GM19043 (cell line): ENCODE data around the gene PAPSS1.
A peak's percentile ranks its signal among the peaks of the same experiment; 100 is the strongest.
"Not testable (repeated sequence)": the region's sequence is repeated elsewhere in the genome, so short reads cannot be mapped to it uniquely, and the experiment has no call there.

Experiments
- ATAC-seq: cut with Tn5 transposase; IDR thresholded peaks from one replicate; pipeline ENCODE4 v1.9.1; 2021; ENCODE audit warnings: low read depth; ENCODE audit not compliant: unreplicated experiment

Gene PAPSS1

DNA sequence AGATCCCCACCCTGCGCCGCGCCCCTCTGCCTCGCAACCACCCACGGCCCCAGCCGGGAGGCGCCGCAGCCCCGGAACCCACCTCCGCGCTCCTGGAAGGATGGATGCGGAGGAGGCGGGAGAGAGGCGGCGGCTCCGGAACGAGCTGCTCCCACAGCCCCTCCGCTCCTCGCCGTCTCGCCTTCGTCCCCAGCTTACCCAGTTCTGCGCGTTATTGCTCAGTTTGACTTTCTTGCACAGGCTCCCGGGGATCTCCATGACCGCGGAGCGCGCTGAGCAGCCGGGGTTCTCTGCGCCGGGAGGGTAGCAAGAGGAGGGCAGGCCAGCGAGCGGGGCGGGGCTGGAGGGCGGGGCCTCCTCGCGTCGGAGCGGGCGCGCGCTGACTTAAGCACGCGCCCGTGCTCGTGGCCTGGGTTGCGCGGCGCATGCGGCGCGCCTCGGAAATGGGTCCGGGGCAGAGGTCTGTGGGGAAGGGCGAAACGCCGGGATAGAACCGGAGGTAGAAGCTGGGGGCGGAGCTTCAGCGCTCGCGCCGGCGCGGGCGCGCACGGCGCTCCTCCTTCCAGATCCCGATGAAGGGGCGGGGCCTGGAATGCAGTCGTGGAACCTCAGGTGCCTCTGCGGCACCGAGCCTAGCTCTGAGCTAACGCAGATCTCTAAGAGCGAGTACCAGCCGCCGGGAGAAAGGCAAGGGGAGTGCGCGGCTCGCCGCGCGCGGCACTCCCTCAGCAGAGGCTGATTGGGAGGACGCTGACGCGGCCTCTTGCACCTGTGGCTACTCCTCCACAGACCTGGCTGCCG, at the start of gene PAPSS1:
TSS of gene PAPSS1 (minus strand) at position 313 of the 801 bp plus-strand sequence. CDS start at position 258, 55 bp downstream.
- peak; percentile 74 for ATAC-seq

DNA sequence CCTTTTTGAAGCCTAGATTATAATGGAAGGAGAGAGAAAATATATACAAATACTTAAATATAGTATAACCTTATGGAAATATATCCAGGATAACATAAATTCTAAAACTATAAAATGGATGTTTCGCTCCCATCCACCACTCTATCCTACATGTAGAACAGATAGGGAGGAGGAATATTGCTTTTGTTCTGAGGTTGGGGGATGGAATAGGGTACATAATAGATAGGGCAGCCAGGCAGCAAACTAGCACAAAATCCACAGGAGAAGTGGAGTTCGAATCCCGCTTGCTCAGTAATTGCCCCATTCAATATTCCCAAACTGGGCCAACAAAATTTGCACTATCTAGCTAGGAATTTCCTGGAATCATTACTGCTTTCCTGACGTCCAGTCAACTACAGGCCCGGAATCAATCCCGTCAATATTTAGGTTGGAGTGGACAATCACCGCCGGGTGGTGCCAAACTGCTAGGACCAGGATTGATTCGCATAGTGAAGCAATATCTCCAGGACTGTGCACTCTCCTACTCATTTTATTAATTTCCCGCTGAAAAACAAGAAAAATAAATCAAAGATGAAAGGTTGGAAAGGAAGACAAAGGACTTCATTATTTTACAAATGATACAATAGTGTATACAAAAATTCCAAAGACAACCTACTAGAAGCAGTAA, 40.4 kb upstream of the PAPSS1 start:
- ATAC-seq = no peak

DNA sequence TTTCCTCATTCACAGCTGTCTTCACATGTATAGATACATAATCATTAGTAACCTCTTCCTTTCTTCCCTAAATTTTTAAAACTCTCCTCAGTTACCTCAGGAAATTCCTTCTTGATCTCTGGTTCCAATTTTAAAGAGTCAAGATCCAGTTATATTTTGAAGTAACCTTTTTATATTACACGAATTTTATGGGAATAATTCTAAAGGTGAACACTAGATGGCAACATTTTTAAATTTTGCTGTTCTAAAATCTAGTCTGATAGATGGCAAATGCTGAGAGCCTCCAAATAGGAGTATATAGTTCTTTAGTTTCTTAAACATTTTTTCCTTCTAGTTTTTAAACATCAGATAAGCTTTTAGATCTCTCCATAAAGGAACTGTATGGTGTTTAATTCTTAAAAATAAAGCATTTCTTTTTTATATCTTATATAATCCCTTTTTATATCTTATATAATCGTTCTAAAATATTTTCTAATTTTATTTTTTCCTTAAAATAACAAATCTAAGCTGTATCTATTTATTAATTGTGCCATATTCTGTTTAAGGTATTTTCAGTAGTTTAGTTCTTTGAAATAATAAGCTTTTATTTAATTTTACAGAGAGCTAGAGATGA, 37.9 kb upstream of the PAPSS1 start:
- no peak for ATAC-seq

DNA sequence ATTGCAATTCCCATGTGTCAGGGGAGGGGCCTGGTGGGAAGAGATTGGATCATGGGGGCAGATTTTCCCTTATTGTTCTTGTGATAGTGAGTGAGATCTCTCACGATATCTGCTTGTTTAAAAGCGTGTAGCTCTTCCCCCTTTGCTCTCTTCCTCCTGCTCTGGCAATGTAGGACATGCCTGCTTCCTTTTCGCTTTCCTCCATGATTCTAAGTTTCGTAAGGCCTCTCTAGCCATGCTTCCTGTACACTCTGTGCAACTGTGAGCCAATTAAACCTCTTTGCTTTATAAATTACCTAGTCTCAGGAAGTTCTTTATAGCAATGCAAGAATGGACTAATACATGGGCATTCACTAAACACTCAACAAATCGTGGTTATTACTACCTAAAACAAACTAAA, 37.2 kb upstream of the PAPSS1 start:
- ATAC-seq = no peak

- no peak for ATAC-seq
Observed at GRCh38 chr4:107755841-107756356, 35.9 kb upstream of the PAPSS1 start.

DNA sequence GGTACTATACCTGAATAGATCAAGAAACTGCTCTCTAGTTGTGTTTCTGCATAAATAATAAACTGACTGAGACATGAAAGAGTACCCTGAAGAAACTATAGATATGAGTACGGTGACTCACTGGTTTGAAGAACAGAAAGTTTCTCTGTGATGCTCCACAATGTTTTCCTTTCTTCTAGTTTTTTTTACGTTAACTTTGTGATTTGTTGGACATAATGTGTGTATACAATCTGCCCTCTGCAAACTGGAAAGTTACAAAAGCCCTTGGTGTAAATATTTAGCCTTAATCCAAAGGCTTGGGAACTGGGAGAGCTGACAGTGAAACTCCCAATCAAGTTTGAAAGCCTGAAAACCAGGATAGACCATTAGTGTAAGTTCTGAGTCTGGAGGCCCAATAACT, 31.6 kb upstream of the PAPSS1 start:
- no peak for ATAC-seq

- ATAC-seq = no peak
Observed at GRCh38 chr4:107747748-107748486, 27.9 kb upstream of the PAPSS1 start.

GRCh38 chr4:107746161-107746560, 26.1 kb upstream of the PAPSS1 start:
- no peak for ATAC-seq

GRCh38 chr4:107744532-107744931, 24.5 kb upstream of the PAPSS1 start:
- no peak for ATAC-seq

DNA sequence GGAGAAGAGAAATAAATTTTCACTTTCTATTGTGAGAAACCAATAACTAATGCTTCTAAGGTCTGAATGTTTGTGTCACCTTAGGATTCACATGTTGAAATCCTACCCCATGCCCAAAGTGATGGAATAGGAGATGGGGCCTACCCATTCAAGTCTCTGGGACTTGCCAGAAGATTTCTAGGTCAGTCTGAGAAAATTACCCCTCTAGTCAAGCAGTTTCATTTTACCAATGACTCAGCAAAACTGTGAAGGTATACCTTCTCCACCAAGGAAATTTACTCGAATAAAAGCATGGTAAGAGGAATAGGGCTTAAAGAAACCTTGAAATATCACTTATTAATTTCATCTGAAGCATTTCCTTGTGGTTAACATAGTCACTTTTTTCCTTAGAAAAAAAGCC, 23.5 kb upstream of the PAPSS1 start:
- ATAC-seq = no peak

GRCh38 chr4:107742791-107743190, 22.8 kb upstream of the PAPSS1 start:
- no peak for ATAC-seq

DNA sequence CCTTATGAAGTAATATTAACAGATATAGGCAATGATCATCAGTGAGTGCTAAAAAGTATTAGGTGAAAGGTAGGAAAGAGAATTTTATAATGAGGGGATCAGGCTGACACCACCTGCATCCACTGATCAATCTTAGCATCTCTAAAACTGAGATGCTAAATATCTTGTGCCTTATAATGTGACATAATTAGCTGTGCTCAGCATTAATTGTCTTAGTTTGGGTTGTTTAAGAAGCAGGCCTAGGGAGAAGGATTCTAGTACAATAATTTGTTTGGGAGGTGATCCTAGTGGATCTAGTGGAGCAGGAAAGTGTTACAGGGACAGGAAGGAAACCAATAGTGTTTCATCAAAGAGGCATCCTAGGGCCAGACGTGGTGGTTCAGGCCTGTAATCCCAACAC, 22.2 kb upstream of the PAPSS1 start:
- ATAC-seq = no peak

GRCh38 chr4:107740950-107741701, 21.1 kb upstream of the PAPSS1 start:
- no peak for ATAC-seq

DNA sequence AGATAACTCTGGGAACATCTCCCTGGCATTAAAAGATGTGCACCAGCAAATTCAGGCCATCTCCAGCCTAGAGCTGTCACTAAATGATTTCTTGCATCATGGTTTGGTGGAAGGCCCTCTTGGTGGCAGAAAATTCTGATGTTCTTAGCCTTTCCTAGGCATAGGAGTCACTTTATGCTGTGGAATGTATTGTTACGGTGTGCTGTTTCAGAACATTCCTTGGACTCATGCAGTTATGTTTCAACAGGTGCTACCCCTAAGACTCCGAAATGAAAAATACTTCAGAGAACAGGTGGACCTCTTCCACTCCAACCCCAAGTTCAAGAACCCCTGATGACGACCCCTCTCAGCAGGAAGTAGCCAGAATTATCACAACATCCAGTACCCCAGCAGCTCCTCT, 20.3 kb upstream of the PAPSS1 start:
- ATAC-seq = no peak

- no peak for ATAC-seq
Observed at GRCh38 chr4:107737450-107737849, 17.4 kb upstream of the PAPSS1 start.

DNA sequence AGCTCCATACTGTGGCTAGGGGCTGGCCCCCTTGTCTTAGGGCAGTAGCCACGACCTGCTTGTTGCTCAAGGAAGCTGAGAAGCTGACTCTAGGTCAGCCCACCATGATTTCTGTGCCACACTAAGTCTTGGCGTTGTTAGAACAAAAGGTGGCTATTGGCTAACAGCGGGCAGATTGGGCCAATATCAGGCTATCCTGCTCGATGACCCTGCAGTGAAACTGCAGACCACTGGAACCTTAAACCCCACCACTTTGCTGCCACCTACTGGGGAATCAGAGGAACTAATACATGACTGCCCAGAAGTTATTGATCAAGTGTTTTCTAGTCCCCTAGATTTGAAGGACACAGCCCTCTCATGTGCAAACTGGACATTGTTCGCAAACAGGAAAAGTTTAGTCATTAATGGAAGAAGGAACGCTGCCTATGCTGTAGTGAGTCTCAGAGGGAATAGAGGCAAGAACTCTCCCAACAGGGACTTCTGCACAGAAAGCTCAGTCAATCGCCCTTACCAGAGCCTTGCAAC, 17.0 kb upstream of the PAPSS1 start:
- peak; percentile 54 for ATAC-seq

DNA sequence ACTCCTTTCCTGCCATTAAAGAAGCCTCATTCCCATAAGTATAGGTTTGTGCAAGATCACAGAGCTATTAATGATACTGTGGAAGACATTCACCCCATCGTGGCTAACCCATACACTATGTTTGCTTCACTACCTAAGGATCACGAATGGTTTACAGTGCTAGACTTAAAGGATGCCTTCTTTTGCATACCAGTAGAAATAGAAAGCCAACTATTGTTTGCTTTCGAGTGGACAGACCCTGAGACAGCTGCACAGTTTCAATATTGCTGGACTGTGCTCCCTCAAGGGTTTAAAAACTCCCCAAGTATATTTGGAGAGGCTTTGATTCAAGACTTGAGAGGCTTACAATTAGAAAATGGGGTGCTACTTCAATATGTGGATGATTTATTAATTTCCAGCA, 16.0 kb upstream of the PAPSS1 start:
- peak; percentile 56 for ATAC-seq

DNA sequence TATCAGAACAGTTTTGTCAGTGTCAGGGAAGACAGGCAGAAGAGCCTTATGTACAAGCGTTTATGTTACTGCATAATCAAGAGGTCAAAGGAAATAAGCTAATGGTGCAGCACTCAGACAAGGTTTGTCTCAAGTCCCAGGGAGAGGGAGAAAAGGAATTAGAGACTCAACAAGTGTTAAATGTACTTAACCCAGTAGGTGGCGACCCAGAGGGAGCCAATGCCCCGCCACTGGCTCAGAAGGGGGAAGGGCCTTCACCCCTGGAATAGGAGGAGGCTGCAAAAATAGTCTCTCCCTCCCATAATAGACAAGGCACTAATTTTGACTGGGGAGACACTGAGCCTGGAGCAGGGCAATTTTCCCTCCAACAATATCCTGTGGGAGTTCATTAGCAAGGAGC, 14.1 kb upstream of the PAPSS1 start:
- ATAC-seq = no peak

DNA sequence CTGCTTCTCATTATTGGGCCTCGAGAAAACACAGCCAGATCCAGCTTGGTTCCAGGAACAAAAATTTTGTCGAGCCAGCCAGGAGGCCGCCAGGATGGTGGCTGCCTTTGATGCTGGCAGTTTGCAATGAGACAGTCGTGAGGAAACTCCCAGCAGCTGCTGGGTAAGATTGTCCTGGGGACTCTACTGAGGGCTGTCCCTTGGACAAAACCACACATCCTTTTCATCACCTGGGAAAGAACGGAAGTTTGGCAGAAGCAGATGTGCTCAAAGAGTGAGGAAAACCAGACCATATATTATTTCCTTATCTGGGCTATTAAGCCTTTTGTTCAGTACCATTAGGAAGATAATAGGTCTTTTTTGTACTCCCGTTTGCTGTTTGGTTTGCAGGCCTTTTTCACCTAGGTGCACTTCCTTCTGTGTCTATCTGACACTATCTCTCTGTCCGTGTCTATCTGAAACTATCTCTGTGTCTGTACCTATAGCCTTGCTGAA, 13.4 kb upstream of the PAPSS1 start:
- no peak for ATAC-seq

DNA sequence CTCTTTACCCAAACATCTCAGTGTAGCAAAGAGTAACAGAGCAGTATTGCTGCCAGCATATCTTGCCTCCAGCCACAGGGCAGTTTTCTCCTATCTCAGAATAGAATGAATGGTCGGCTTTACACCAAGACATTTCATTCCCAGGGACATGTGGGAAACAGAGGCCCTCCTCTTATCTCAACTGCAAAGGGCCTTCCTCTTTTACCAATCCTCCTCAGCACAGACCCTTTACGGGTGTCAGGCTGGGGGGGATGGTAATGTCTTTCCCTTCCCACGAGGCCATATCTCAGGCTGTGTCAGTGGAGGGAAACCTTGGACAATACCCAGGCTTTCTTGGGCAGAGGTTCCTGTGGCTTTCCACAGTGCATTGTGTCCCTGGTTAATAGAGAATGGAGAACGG, 9.0 kb upstream of the PAPSS1 start:
- not testable (repeated sequence) for ATAC-seq
